Smooth muscle cell (in vitro differentiated cells): ENCODE data around the gene POTEC. TPM values are rescaled to one million over a fixed set of nuclear protein-coding genes. Genes with fewer than 3 reads are reported as not detected.
"Not testable (repeated sequence)": the region's sequence is repeated elsewhere in the genome, so short reads cannot be mapped to it uniquely, and the experiment has no call there.

Experiments
- DNase-seq: peaks from one replicate; lab custom pipeline; 2025; ENCODE audit not compliant: unreplicated experiment; lab: John Stamatoyannopoulos, UW
- H2AFZ ChIP-seq: fragments of 200-600 bp; sonication (generic); 2 replicates; pipeline ENCODE4 v1.6.0; 2016; ENCODE audit warnings: antibody characterized with exemption, low read depth, mild to moderate bottlenecking
- H3F3A ChIP-seq: fragments of 200-600 bp; sonication (generic); 2 replicates; pipeline ENCODE4 v1.6.0; 2017; ENCODE audit warnings: antibody characterized with exemption, low read depth
- H3K27ac ChIP-seq: fragments of 200-600 bp; sonication (generic); 2 replicates; pipeline ENCODE4 v1.5.1; 2016; ENCODE audit warnings: low read depth, mild to moderate bottlenecking
- H3K27me3 ChIP-seq: fragments of 200-600 bp; sonication (generic); 2 replicates; pipeline ENCODE4 v1.6.1; 2016; ENCODE audit warnings: low read depth, mild to moderate bottlenecking
- H3K36me3 ChIP-seq: fragments of 200-600 bp; sonication (generic); 2 replicates; pipeline ENCODE4 v1.5.1; 2016; ENCODE audit warnings: low read depth
- H3K4me1 ChIP-seq: fragments of 200-600 bp; sonication (generic); 2 replicates; pipeline ENCODE4 v1.5.1; 2016; ENCODE audit warnings: low read depth
- H3K4me2 ChIP-seq: fragments of 200-600 bp; sonication (generic); 2 replicates; pipeline ENCODE4 v1.6.0; 2016; ENCODE audit warnings: mild to moderate bottlenecking
- H3K4me3 ChIP-seq: fragments of 200-600 bp; sonication (generic); 2 replicates; pipeline ENCODE4 v1.5.1; 2016; ENCODE audit warnings: mild to moderate bottlenecking
- H3K79me2 ChIP-seq: fragments of 200-600 bp; sonication (generic); 2 replicates; pipeline ENCODE4 v1.6.0; 2016; ENCODE audit warnings: low read depth, mild to moderate bottlenecking
- H3K9ac ChIP-seq: fragments of 200-600 bp; sonication (generic); 2 replicates; pipeline ENCODE4 v1.6.0; 2016; ENCODE audit warnings: low read depth
- H3K9me3 ChIP-seq: fragments of 200-600 bp; sonication (generic); replicated peaks from 2 replicates; pipeline ENCODE4 v1.5.1; 2016; ENCODE audit warnings: low read depth
- H4K20me1 ChIP-seq: fragments of 200-600 bp; sonication (generic); 2 replicates; pipeline ENCODE4 v1.6.0; 2016; ENCODE audit warnings: low read depth
- WGBS: methylation state at CpG from one replicate; pipeline ENCODE4 v1.1.7; 2016; ENCODE audit warnings: low lambda C conversion rate; 5-methylcytosine and 5-hydroxymethylcytosine counted together
- polyA plus RNA-seq: library from polyadenylated mRNA; unstranded; fragments of >200 nt; fragmentation: Nextera tagmentation; extraction: Ambion mirVana; gene quantifications from 2 replicates; pipeline ENCODE4 v1.2.1, GENCODE V29; 2016
- small RNA-seq: library from RNA; depleted of rRNA; stranded (forward); fragments of <200 nt; gene quantifications from one replicate; pipeline ENCODE3, GENCODE V24; 2014
- total RNA-seq: library from RNA; depleted of rRNA; stranded (reverse); fragments of >200 nt; gene quantifications from 2 replicates; pipeline ENCODE4 v1.2.3, GENCODE V29; 2014

The POTEC gene
- total and polyA plus RNA-seq, 2 experiments from 2014 or later = not detected

GRCh38 chr18:14470446-14470845 lies 73.0 kb downstream of the POTEC start:
- H3K9me3 ChIP-seq, DNase-seq, H3K4me2 ChIP-seq, H3K4me1 ChIP-seq, H4K20me1 ChIP-seq, H3K9ac ChIP-seq, H3K4me3 ChIP-seq, H2AFZ ChIP-seq, H3K27me3 ChIP-seq, H3F3A ChIP-seq, H3K79me2 ChIP-seq, H3K36me3 ChIP-seq, H3K27ac ChIP-seq: not testable (repeated sequence)
- WGBS = 75% methylated on average over 3 of the region's 3 CpGs

- not testable (repeated sequence) for H3F3A ChIP-seq, H3K79me2 ChIP-seq, H3K4me2 ChIP-seq, H3K27ac ChIP-seq, H3K27me3 ChIP-seq, H4K20me1 ChIP-seq, H3K4me1 ChIP-seq, DNase-seq, H3K9me3 ChIP-seq, H3K4me3 ChIP-seq, H3K36me3 ChIP-seq, H3K9ac ChIP-seq, H2AFZ ChIP-seq
Measured at GRCh38 chr18:14470046-14470445, 73.4 kb downstream of the POTEC start.

- H3K4me2 ChIP-seq = not testable (repeated sequence)
Measured at GRCh38 chr18:14465989-14466388, 77.4 kb downstream of the POTEC start.

More at GRCh38 chr18:14465989-14466388, 77.4 kb downstream of the POTEC start:
- 57% methylated on average over 1 of the region's 1 CpG for WGBS
- not testable (repeated sequence) for H3K4me1 ChIP-seq, H3K27me3 ChIP-seq, DNase-seq, H3K4me3 ChIP-seq, H3K27ac ChIP-seq, H4K20me1 ChIP-seq, H3K9ac ChIP-seq, H2AFZ ChIP-seq, H3K36me3 ChIP-seq, H3K79me2 ChIP-seq, H3F3A ChIP-seq, H3K9me3 ChIP-seq

Small RNAs within 50 kb of the gene (small RNA-seq; reads per million reads assigned to genes)
- gene RNU6-1021P = not detected

Other genes starting within 250 kb of the POTEC start
- gene ANKRD30B, start 204.6 kb upstream of the POTEC start, total RNA-seq = not detected in 2 replicates
- gene ANKRD30B, start 204.6 kb upstream of the POTEC start, polyA plus RNA-seq = not detected in 2 replicates